ENCODE data around the gene SPATA31D4.
"Not testable (repeated sequence)": the region's sequence is repeated elsewhere in the genome, so short reads cannot be mapped to it uniquely, and the experiment has no call there.

DNA sequence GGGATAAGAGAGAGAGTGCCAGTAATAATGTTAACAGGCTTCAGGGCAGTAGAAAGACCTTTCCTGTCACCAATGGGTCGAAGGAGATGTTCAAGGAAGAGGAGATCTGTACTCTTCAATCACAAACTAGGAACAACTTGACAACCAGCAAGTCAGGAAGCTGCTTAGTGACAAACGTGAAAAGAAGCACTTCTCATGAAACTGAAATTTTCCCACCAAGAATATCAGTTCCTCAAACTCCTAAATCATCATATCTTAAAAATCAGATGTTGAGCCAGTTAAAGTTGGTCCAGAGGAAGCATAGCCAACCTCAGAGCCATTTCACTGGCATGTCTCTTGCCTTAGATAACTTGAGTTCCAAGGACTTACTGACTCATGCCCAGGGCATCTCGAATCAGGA is 20.4 kb downstream of the SPATA31D4 start:
- TF ChIP-seq, protein P1, sequence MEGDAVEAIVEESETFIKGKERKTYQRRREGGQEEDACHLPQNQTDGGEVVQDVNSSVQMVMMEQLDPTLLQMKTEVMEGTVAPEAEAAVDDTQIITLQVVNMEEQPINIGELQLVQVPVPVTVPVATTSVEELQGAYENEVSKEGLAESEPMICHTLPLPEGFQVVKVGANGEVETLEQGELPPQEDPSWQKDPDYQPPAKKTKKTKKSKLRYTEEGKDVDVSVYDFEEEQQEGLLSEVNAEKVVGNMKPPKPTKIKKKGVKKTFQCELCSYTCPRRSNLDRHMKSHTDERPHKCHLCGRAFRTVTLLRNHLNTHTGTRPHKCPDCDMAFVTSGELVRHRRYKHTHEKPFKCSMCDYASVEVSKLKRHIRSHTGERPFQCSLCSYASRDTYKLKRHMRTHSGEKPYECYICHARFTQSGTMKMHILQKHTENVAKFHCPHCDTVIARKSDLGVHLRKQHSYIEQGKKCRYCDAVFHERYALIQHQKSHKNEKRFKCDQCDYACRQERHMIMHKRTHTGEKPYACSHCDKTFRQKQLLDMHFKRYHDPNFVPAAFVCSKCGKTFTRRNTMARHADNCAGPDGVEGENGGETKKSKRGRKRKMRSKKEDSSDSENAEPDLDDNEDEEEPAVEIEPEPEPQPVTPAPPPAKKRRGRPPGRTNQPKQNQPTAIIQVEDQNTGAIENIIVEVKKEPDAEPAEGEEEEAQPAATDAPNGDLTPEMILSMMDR (IDR thresholded peaks at IDR 0.05), result not testable (repeated sequence)
- not testable (repeated sequence) for TF ChIP-seq POLR2A, POLR2AphosphoS5, EP300 (IDR thresholded peaks at IDR 0.05)
